ENCODE data around the gene ARHGAP32. TPM values are rescaled to one million over a fixed set of nuclear protein-coding genes. Genes with fewer than 3 reads are reported as not detected.

The ARHGAP32 gene
- total RNA-seq, 2 experiments from 2014 or later: 8.7 to 10.0 TPM

- no peak for TF ChIP-seq CTCF (IDR thresholded peaks at IDR 0.05)
- peaks cover 29% of the 10 kb centered on the region for H3K36me3 Mint-ChIP-seq (ENCODE audit: low read depth)
- Histone ChIP-seq H3K4me3 (ENCODE audit: low read length) (no peak overlapping the region), H3K9me3 (ENCODE audit: control insufficient read depth in 1 of 2, insufficient read depth in 1 of 2, low read length in 2 of 2) (peaks cover 2 to 4% of the 10 kb centered on the region in 2 experiments), H3K27me3 (ENCODE audit: control insufficient read depth in 1 of 2, insufficient read depth in 2 of 2, low read length in 2 of 2) (no peaks in the 10 kb centered on the region), H3K36me3 (ENCODE audit: insufficient read depth, low read length) (no peaks in the 10 kb centered on the region), H3K4me1 (ENCODE audit: insufficient read depth, low read length) (no peaks in the 10 kb centered on the region), H3K27ac (ENCODE audit: low read depth in 1 of 2, low read length in 2 of 2) (no peak overlapping the region)
- H3K4me1 Mint-ChIP-seq (ENCODE audit: low read depth): no peaks in the 10 kb centered on the region
- POLR2A ChIA-PET: no interaction called here
- DNase-seq: no peak
- H3K27me3 Mint-ChIP-seq: no peaks in the 10 kb centered on the region
- H3K27ac Mint-ChIP-seq: no peak overlapping the region
- no peak overlapping the region for H3K4me3 Mint-ChIP-seq
- peaks cover 6% of the 10 kb centered on the region for H3K9me3 Mint-ChIP-seq
- ATAC-seq (ENCODE audit: poor library complexity): no peak
- intact Hi-C loops (cut with DNase I, micrococcal nuclease): no loop called here
- CTCF ChIA-PET: interaction anchor here (1.4 kb wide), 1 partner anchor 20 kb away, joined by 3 read pairs; no protein-coding TSS in a partner anchor
Observed at GRCh38 chr11:129093283-129093682, 98.8 kb downstream of the ARHGAP32 start.

GRCh38 chr11:129090056-129090455, 102.1 kb downstream of the ARHGAP32 start:
- no peaks in the 10 kb centered on the region for H3K36me3 ChIP-seq (ENCODE audit: insufficient read depth, low read length)
- H3K4me3 ChIP-seq (ENCODE audit: low read length): no peak overlapping the region
- H3K4me1 ChIP-seq (ENCODE audit: insufficient read depth, low read length): no peaks in the 10 kb centered on the region
- no peaks in the 10 kb centered on the region for H3K27me3 ChIP-seq (ENCODE audit: control insufficient read depth in 1 of 2, insufficient read depth in 2 of 2, low read length in 2 of 2)
- Mint-ChIP-seq H3K27me3 (no peaks in the 10 kb centered on the region), H3K27ac (no peak overlapping the region), H3K4me3 (no peak overlapping the region), H3K36me3 (ENCODE audit: low read depth) (peaks cover 24% of the 10 kb centered on the region), H3K9me3 (peaks cover 3% of the 10 kb centered on the region), H3K4me1 (ENCODE audit: low read depth) (no peaks in the 10 kb centered on the region)
- ATAC-seq (ENCODE audit: poor library complexity): no peak
- no peak overlapping the region for H3K27ac ChIP-seq (ENCODE audit: low read depth in 1 of 2, low read length in 2 of 2)
- intact Hi-C loops (cut with DNase I, micrococcal nuclease): no loop called here
- TF ChIP-seq CTCF (IDR thresholded peaks at IDR 0.05): no peak
- CTCF ChIA-PET: no interaction called here
- DNase-seq: no peak
- POLR2A ChIA-PET: no interaction called here
- peaks cover 0 to under 1% of the 10 kb centered on the region in 2 experiments for H3K9me3 ChIP-seq (ENCODE audit: control insufficient read depth in 1 of 2, insufficient read depth in 1 of 2, low read length in 2 of 2)

GRCh38 chr11:129089279-129089678, 102.8 kb downstream of the ARHGAP32 start:
- Mint-ChIP-seq H3K9me3 (peaks cover 7% of the 10 kb centered on the region), H3K36me3 (ENCODE audit: low read depth) (peaks cover 31% of the 10 kb centered on the region), H3K27ac (no peak overlapping the region), H3K27me3 (no peaks in the 10 kb centered on the region), H3K4me3 (no peak overlapping the region), H3K4me1 (ENCODE audit: low read depth) (no peaks in the 10 kb centered on the region)
- Histone ChIP-seq H3K4me3 (ENCODE audit: low read length) (no peak overlapping the region), H3K9me3 (ENCODE audit: control insufficient read depth in 1 of 2, insufficient read depth in 1 of 2, low read length in 2 of 2) (peaks cover 0 to 8% of the 10 kb centered on the region in 2 experiments), H3K27ac (ENCODE audit: low read depth in 1 of 2, low read length in 2 of 2) (no peak overlapping the region), H3K4me1 (ENCODE audit: insufficient read depth, low read length) (no peaks in the 10 kb centered on the region), H3K27me3 (ENCODE audit: control insufficient read depth in 1 of 2, insufficient read depth in 2 of 2, low read length in 2 of 2) (no peaks in the 10 kb centered on the region), H3K36me3 (ENCODE audit: insufficient read depth, low read length) (no peaks in the 10 kb centered on the region)
- no peak for DNase-seq
- TF ChIP-seq CTCF (IDR thresholded peaks at IDR 0.05): no peak
- ChIA-PET POLR2A (no interaction called here), CTCF (interaction anchor here (0.7 kb wide), 1 partner anchor 119 kb away, joined by 3 read pairs; no protein-coding TSS in a partner anchor)
- no peak for ATAC-seq (ENCODE audit: poor library complexity)
- intact Hi-C loops (cut with DNase I, micrococcal nuclease): no loop called here
